ENCODE measurements around the gene FBN2. TPM values are rescaled to one million over a fixed set of nuclear protein-coding genes. Genes with fewer than 3 reads are reported as not detected.

FBN2 gene
- total RNA-seq, 3 donors from 2014 or later (not counting 1 experiment from before 2014, with no cell fraction given): 0.31 to 0.70 (median 0.58) TPM

- H3K36me3 Mint-ChIP-seq: no peaks in the 10 kb centered on the region
- ATAC-seq (no peak), DNase-seq (no peak)
- no peak overlapping the region for H3K4me3 Mint-ChIP-seq
- no peak for TF ChIP-seq CTCF (IDR thresholded peaks at IDR 0.05)
- Histone ChIP-seq H3K36me3 (ENCODE audit: control insufficient read depth, insufficient read depth, low read length) (no peaks in the 10 kb centered on the region), H3K9me3 (ENCODE audit: control insufficient read depth, insufficient read depth, low read length) (peaks cover 3% of the 10 kb centered on the region), H3K27ac (ENCODE audit: low read length) (no peak overlapping the region), H3K4me1 (ENCODE audit: control insufficient read depth, insufficient read depth, low read length) (no peaks in the 10 kb centered on the region), H3K27me3 (ENCODE audit: control insufficient read depth, insufficient read depth, low read length) (no peaks in the 10 kb centered on the region), H3K4me3 (ENCODE audit: low read length) (no peak overlapping the region)
- no peaks in the 10 kb centered on the region for H3K27me3 Mint-ChIP-seq (ENCODE audit: low read depth in 2 of 2)
- no peaks in the 10 kb centered on the region for H3K4me1 Mint-ChIP-seq
- WGBS (ENCODE audit: insufficient coverage): 81% methylated on average over 3 of the region's 3 CpGs
- intact Hi-C loops (cut with micrococcal nuclease): no loop called here
- no peak overlapping the region for H3K27ac Mint-ChIP-seq
- peaks cover 13 to 15% of the 10 kb centered on the region in 2 donors for H3K9me3 Mint-ChIP-seq
Measured at GRCh38 chr5:128341056-128341455, 197.0 kb downstream of the FBN2 start.

DNA sequence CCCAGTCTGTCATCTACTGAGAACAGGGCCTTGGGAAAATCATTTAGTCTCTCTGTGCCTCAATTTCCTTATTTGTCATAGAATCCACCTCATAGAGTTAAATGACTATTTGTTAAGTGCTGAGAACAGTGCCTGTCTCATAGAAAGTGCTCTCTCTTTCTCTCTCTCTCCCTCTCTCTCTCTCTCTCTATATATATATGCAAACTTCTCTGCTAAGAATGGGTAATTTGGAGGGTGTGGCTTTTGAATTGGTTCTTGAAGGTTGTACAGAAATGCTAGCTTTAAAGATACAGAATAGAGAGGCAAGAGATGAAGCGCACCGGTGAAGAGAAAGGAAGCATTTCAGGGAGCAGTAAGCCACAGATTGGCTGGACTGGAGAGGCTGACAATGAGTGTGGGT is 197.4 kb downstream of the FBN2 start:
- H3K27me3 ChIP-seq (ENCODE audit: control insufficient read depth, insufficient read depth, low read length): no peaks in the 10 kb centered on the region
- no peak overlapping the region for H3K27ac ChIP-seq (ENCODE audit: low read length)
- ATAC-seq (no peak), DNase-seq (no peak)
- no peaks in the 10 kb centered on the region for H3K36me3 ChIP-seq (ENCODE audit: control insufficient read depth, insufficient read depth, low read length)
- Mint-ChIP-seq H3K36me3 (no peaks in the 10 kb centered on the region), H3K4me1 (no peaks in the 10 kb centered on the region), H3K4me3 (no peak overlapping the region), H3K9me3 (peaks cover 13 to 15% of the 10 kb centered on the region in 2 donors), H3K27me3 (ENCODE audit: low read depth in 2 of 2) (no peaks in the 10 kb centered on the region), H3K27ac (no peak overlapping the region)
- H3K9me3 ChIP-seq (ENCODE audit: control insufficient read depth, insufficient read depth, low read length): peaks cover 3% of the 10 kb centered on the region
- H3K4me1 ChIP-seq (ENCODE audit: control insufficient read depth, insufficient read depth, low read length): no peaks in the 10 kb centered on the region
- H3K4me3 ChIP-seq (ENCODE audit: low read length): no peak overlapping the region
- TF ChIP-seq CTCF (IDR thresholded peaks at IDR 0.05): no peak
- WGBS (ENCODE audit: insufficient coverage): 89% methylated on average over 2 of the region's 2 CpGs
- intact Hi-C loops (cut with micrococcal nuclease): no loop called here

GRCh38 chr5:128339585-128339984 is 198.5 kb downstream of the FBN2 start:
- no peak for TF ChIP-seq CTCF (IDR thresholded peaks at IDR 0.05)
- ATAC-seq (no peak), DNase-seq (no peak)
- H3K27ac ChIP-seq (ENCODE audit: low read length): no peak overlapping the region
- no peaks in the 10 kb centered on the region for H3K27me3 ChIP-seq (ENCODE audit: control insufficient read depth, insufficient read depth, low read length)
- H3K36me3 Mint-ChIP-seq: no peaks in the 10 kb centered on the region
- 89% methylated on average over 3 of the region's 3 CpGs for WGBS (ENCODE audit: insufficient coverage)
- no peaks in the 10 kb centered on the region for H3K4me1 Mint-ChIP-seq
- no peak overlapping the region for H3K27ac Mint-ChIP-seq
- H3K4me3 ChIP-seq (ENCODE audit: low read length): no peak overlapping the region
- intact Hi-C loops (cut with micrococcal nuclease): no loop called here
- H3K9me3 Mint-ChIP-seq: peaks cover 15% of the 10 kb centered on the region in 2 donors
- no peaks in the 10 kb centered on the region for H3K27me3 Mint-ChIP-seq (ENCODE audit: low read depth in 2 of 2)
- H3K36me3 ChIP-seq (ENCODE audit: control insufficient read depth, insufficient read depth, low read length): no peaks in the 10 kb centered on the region
- no peaks in the 10 kb centered on the region for H3K9me3 ChIP-seq (ENCODE audit: control insufficient read depth, insufficient read depth, low read length)
- no peaks in the 10 kb centered on the region for H3K4me1 ChIP-seq (ENCODE audit: control insufficient read depth, insufficient read depth, low read length)
- no peak overlapping the region for H3K4me3 Mint-ChIP-seq

GRCh38 chr5:128338649-128339048 is 199.4 kb downstream of the FBN2 start:
- H3K27me3 ChIP-seq (ENCODE audit: control insufficient read depth, insufficient read depth, low read length): no peaks in the 10 kb centered on the region
- H3K36me3 Mint-ChIP-seq: no peaks in the 10 kb centered on the region
- no peak overlapping the region for H3K4me3 ChIP-seq (ENCODE audit: low read length)
- DNase-seq (no peak), ATAC-seq (no peak)
- no peaks in the 10 kb centered on the region for H3K36me3 ChIP-seq (ENCODE audit: control insufficient read depth, insufficient read depth, low read length)
- H3K27ac ChIP-seq (ENCODE audit: low read length): no peak overlapping the region
- no peak overlapping the region for H3K27ac Mint-ChIP-seq
- H3K27me3 Mint-ChIP-seq (ENCODE audit: low read depth in 2 of 2): no peaks in the 10 kb centered on the region
- TF ChIP-seq CTCF (IDR thresholded peaks at IDR 0.05): no peak
- intact Hi-C loops (cut with micrococcal nuclease): no loop called here
- H3K4me1 ChIP-seq (ENCODE audit: control insufficient read depth, insufficient read depth, low read length): no peaks in the 10 kb centered on the region
- H3K9me3 Mint-ChIP-seq: peaks cover 17 to 18% of the 10 kb centered on the region in 2 donors
- 91% methylated on average over 12 of the region's 12 CpGs for WGBS (ENCODE audit: insufficient coverage)
- no peaks in the 10 kb centered on the region for H3K9me3 ChIP-seq (ENCODE audit: control insufficient read depth, insufficient read depth, low read length)
- H3K4me3 Mint-ChIP-seq: no peak overlapping the region
- H3K4me1 Mint-ChIP-seq: no peaks in the 10 kb centered on the region
